GM19043 (cell line): ENCODE measurements around the gene CERK.
"Not testable (repeated sequence)": the region's sequence is repeated elsewhere in the genome, so short reads cannot be mapped to it uniquely, and the experiment has no call there.

Source experiments
- ATAC-seq: cut with Tn5 transposase; IDR thresholded peaks from one replicate; pipeline ENCODE4 v1.9.1; 2021; ENCODE audit warnings: low read depth; ENCODE audit not compliant: unreplicated experiment

CERK gene

GRCh38 chr22:46734213-46734722, 3.8 kb downstream of the CERK start:
- ATAC-seq: not testable (repeated sequence)

- no peak for ATAC-seq
Observed at GRCh38 chr22:46732513-46732912, 5.5 kb downstream of the CERK start.

GRCh38 chr22:46732041-46732379, 6.0 kb downstream of the CERK start:
- ATAC-seq: no peak

- no peak for ATAC-seq
Observed at GRCh38 chr22:46731246-46732040, 6.6 kb downstream of the CERK start.

- ATAC-seq: no peak
Observed at GRCh38 chr22:46730568-46731245, 7.3 kb downstream of the CERK start.

- ATAC-seq: no peak
Observed at GRCh38 chr22:46728470-46728869, 9.6 kb downstream of the CERK start.

- no peak for ATAC-seq
Observed at GRCh38 chr22:46727813-46728364, 10.2 kb downstream of the CERK start.

GRCh38 chr22:46726986-46727317, 11.1 kb downstream of the CERK start:
- ATAC-seq: no peak

- ATAC-seq: no peak
Observed at GRCh38 chr22:46726066-46726985, 11.7 kb downstream of the CERK start.

GRCh38 chr22:46725096-46725495, 13.0 kb downstream of the CERK start:
- no peak for ATAC-seq

- no peak for ATAC-seq
Observed at GRCh38 chr22:46723882-46724281, 14.2 kb downstream of the CERK start.

GRCh38 chr22:46721501-46722085, 16.5 kb downstream of the CERK start:
- ATAC-seq: no peak

GRCh38 chr22:46719921-46720320, 18.1 kb downstream of the CERK start:
- no peak for ATAC-seq

- no peak for ATAC-seq
Observed at GRCh38 chr22:46714550-46714949, 23.5 kb downstream of the CERK start.

GRCh38 chr22:46712288-46712687, 25.8 kb downstream of the CERK start:
- no peak for ATAC-seq

- no peak for ATAC-seq
Observed at GRCh38 chr22:46710806-46711205, 27.2 kb downstream of the CERK start.

- no peak for ATAC-seq
Observed at GRCh38 chr22:46708766-46709330, 29.2 kb downstream of the CERK start.

GRCh38 chr22:46707827-46708570, 30.1 kb downstream of the CERK start:
- ATAC-seq: no peak

- no peak for ATAC-seq
Observed at GRCh38 chr22:46707305-46707704, 30.7 kb downstream of the CERK start.
